ENCODE results near the gene COX8A. TPM values are rescaled to one million over a fixed set of nuclear protein-coding genes. Genes with fewer than 3 reads are reported as not detected.

The COX8A gene
- total and polyA plus RNA-seq, 2 of the 13 experiments (the other 11 are each of a cell fraction or from before 2014, with no cell fraction given) = 202 to 406 TPM

DNA sequence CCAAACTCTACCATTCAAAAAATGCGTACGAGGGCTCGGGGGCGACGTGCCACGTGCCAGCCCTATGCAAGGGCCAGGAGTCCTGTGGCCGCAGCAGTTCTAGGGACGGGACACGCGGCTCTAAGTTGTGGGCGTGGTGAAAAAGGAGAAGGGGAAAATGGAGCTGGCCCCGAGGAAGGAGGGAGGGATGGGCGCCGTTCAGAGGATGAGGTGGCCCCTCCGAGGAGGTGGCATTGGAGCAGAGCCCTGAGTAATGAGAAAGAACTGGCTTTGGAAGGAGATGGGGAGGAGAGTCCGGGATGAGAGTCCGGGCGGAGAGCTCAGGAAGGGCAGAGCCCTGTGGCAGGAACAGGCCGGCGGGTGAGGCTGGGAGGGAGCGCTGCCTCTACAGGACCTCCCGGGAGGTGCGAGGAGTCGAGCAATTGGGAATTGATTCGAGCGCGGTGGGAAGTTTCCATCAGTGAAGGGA lies 32.8 kb downstream of the COX8A start (continued):
- TF ChIP-seq SAFB2 (CRISPR knock-in tag; IDR thresholded peaks at IDR 0.05; ENCODE audit: borderline replicate concordance, low read depth) = no peak
- TF ChIP-seq TSC22D2 (CRISPR knock-in tag; IDR thresholded peaks at IDR 0.05; ENCODE audit: borderline replicate concordance) = no peak
- TF ChIP-seq, protein P1, sequence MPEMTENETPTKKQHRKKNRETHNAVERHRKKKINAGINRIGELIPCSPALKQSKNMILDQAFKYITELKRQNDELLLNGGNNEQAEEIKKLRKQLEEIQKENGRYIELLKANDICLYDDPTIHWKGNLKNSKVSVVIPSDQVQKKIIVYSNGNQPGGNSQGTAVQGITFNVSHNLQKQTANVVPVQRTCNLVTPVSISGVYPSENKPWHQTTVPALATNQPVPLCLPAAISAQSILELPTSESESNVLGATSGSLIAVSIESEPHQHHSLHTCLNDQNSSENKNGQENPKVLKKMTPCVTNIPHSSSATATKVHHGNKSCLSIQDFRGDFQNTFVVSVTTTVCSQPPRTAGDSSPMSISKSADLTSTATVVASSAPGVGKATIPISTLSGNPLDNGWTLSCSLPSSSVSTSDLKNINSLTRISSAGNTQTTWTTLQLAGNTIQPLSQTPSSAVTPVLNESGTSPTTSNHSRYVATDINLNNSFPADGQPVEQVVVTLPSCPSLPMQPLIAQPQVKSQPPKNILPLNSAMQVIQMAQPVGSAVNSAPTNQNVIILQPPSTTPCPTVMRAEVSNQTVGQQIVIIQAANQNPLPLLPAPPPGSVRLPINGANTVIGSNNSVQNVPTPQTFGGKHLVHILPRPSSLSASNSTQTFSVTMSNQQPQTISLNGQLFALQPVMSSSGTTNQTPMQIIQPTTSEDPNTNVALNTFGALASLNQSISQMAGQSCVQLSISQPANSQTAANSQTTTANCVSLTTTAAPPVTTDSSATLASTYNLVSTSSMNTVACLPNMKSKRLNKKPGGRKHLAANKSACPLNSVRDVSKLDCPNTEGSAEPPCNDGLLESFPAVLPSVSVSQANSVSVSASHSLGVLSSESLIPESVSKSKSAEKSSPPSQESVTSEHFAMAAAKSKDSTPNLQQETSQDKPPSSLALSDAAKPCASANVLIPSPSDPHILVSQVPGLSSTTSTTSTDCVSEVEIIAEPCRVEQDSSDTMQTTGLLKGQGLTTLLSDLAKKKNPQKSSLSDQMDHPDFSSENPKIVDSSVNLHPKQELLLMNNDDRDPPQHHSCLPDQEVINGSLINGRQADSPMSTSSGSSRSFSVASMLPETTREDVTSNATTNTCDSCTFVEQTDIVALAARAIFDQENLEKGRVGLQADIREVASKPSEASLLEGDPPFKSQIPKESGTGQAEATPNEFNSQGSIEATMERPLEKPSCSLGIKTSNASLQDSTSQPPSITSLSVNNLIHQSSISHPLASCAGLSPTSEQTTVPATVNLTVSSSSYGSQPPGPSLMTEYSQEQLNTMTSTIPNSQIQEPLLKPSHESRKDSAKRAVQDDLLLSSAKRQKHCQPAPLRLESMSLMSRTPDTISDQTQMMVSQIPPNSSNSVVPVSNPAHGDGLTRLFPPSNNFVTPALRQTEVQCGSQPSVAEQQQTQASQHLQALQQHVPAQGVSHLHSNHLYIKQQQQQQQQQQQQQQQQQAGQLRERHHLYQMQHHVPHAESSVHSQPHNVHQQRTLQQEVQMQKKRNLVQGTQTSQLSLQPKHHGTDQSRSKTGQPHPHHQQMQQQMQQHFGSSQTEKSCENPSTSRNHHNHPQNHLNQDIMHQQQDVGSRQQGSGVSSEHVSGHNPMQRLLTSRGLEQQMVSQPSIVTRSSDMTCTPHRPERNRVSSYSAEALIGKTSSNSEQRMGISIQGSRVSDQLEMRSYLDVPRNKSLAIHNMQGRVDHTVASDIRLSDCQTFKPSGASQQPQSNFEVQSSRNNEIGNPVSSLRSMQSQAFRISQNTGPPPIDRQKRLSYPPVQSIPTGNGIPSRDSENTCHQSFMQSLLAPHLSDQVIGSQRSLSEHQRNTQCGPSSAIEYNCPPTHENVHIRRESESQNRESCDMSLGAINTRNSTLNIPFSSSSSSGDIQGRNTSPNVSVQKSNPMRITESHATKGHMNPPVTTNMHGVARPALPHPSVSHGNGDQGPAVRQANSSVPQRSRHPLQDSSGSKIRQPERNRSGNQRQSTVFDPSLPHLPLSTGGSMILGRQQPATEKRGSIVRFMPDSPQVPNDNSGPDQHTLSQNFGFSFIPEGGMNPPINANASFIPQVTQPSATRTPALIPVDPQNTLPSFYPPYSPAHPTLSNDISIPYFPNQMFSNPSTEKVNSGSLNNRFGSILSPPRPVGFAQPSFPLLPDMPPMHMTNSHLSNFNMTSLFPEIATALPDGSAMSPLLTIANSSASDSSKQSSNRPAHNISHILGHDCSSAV (CRISPR knock-in tag; IDR thresholded peaks at IDR 0.05; ENCODE audit: borderline replicate concordance) = no peak
- TF ChIP-seq, protein P2, sequence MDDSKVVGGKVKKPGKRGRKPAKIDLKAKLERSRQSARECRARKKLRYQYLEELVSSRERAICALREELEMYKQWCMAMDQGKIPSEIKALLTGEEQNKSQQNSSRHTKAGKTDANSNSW (CRISPR knock-in tag; IDR thresholded peaks at IDR 0.05; ENCODE audit: borderline replicate concordance) = no peak
- TF ChIP-seq TP53 (CRISPR knock-in tag; conservative IDR thresholded peaks at IDR 0.05) = no peak
- TF ChIP-seq ATRX (CRISPR knock-in tag; IDR thresholded peaks at IDR 0.05; ENCODE audit: borderline replicate concordance) = no peak
- no peak for TF ChIP-seq ZNF549 (CRISPR knock-in tag; IDR thresholded peaks at IDR 0.05)
- 0 out of 2 replicates have a peak, but pooled peaks have one; percentile 29 for TF ChIP-seq MYC (CRISPR knock-in tag; IDR thresholded peaks at IDR 0.05; ENCODE audit: borderline replicate concordance)
- TF ChIP-seq, protein P3, sequence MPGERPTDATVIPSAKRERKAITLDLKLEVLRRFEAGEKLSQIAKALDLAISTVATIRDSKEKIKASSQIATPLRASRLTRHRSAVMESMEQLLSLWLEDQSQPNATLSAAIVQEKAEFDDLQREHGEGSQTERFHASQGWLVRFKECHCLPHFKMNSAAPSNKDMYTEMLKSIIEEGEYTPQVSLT (CRISPR knock-in tag; IDR thresholded peaks at IDR 0.05; ENCODE audit: borderline replicate concordance, low read depth) = no peak
- no peak for TF ChIP-seq ZNF12 (CRISPR knock-in tag; IDR thresholded peaks at IDR 0.05)
- TF ChIP-seq ZNF496 (CRISPR knock-in tag; IDR thresholded peaks at IDR 0.05; ENCODE audit: insufficient replicate concordance) = no peak
- TF ChIP-seq NRL (CRISPR knock-in tag; IDR thresholded peaks at IDR 0.05; ENCODE audit: borderline replicate concordance) = no peak; the same call in 1 of the 2 replicates
- peak; percentile 65; the same call in 1 of the 2 replicates for TF ChIP-seq ZKSCAN5 (CRISPR knock-in tag; IDR thresholded peaks at IDR 0.05)
- TF ChIP-seq, protein P4, sequence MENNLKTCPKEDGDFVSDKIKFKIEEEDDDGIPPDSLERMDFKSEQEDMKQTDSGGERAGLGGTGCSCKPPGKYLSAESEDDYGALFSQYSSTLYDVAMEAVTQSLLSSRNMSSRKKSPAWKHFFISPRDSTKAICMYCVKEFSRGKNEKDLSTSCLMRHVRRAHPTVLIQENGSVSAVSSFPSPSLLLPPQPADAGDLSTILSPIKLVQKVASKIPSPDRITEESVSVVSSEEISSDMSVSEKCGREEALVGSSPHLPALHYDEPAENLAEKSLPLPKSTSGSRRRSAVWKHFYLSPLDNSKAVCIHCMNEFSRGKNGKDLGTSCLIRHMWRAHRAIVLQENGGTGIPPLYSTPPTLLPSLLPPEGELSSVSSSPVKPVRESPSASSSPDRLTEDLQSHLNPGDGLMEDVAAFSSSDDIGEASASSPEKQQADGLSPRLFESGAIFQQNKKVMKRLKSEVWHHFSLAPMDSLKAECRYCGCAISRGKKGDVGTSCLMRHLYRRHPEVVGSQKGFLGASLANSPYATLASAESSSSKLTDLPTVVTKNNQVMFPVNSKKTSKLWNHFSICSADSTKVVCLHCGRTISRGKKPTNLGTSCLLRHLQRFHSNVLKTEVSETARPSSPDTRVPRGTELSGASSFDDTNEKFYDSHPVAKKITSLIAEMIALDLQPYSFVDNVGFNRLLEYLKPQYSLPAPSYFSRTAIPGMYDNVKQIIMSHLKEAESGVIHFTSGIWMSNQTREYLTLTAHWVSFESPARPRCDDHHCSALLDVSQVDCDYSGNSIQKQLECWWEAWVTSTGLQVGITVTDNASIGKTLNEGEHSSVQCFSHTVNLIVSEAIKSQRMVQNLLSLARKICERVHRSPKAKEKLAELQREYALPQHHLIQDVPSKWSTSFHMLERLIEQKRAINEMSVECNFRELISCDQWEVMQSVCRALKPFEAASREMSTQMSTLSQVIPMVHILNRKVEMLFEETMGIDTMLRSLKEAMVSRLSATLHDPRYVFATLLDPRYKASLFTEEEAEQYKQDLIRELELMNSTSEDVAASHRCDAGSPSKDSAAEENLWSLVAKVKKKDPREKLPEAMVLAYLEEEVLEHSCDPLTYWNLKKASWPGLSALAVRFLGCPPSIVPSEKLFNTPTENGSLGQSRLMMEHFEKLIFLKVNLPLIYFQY (CRISPR knock-in tag; IDR thresholded peaks at IDR 0.05; ENCODE audit: borderline replicate concordance) = no peak

Measured in HepG2 (cell line).